H1 (cell line): ENCODE results near the gene SLC8B1.

Source experiments
- EZH2 ChIP-seq: fragments of 200-600 bp; sonication (generic); IDR thresholded peaks from 2 replicates; pipeline ENCODE4 v1.7.1; 2012; ENCODE audit warnings: low read depth, mild to moderate bottlenecking, moderate library complexity, low read length, inconsistent platforms; ENCODE audit not compliant: severe bottlenecking
- RFX5 ChIP-seq: IDR thresholded peaks from 2 replicates; pipeline ENCODE4 v1.6.1; 2011; ENCODE audit warnings: low read depth, low read length, improper control_type of control experiment, borderline replicate concordance
- SIRT6 ChIP-seq: IDR thresholded peaks from one replicate; pipeline ENCODE4 v1.7.1; 2012; ENCODE audit warnings: low read length, inconsistent platforms
- SP2 ChIP-seq: IDR thresholded peaks from 2 replicates; pipeline ENCODE4 v1.6.1; 2012; ENCODE audit warnings: mild to moderate bottlenecking, low read length, inconsistent platforms
- TF ChIP-seq, protein P1 (sequence below), 3 experiments: IDR thresholded peaks; 1 replicate in 2 of 3; 2 replicates in 1 of 3; pipeline versions ENCODE4 v1.5.1 to v1.6.1; 2011; ENCODE audit warnings: low read length in 3 of 3, mild to moderate bottlenecking in 3 of 3, inconsistent platforms in 2 of 3, low read depth in 1 of 3, moderate library complexity in 1 of 3; ENCODE audit not compliant: insufficient read depth in 1 of 3; ENCODE audit errors: control extremely low read depth in 1 of 3

DNA sequence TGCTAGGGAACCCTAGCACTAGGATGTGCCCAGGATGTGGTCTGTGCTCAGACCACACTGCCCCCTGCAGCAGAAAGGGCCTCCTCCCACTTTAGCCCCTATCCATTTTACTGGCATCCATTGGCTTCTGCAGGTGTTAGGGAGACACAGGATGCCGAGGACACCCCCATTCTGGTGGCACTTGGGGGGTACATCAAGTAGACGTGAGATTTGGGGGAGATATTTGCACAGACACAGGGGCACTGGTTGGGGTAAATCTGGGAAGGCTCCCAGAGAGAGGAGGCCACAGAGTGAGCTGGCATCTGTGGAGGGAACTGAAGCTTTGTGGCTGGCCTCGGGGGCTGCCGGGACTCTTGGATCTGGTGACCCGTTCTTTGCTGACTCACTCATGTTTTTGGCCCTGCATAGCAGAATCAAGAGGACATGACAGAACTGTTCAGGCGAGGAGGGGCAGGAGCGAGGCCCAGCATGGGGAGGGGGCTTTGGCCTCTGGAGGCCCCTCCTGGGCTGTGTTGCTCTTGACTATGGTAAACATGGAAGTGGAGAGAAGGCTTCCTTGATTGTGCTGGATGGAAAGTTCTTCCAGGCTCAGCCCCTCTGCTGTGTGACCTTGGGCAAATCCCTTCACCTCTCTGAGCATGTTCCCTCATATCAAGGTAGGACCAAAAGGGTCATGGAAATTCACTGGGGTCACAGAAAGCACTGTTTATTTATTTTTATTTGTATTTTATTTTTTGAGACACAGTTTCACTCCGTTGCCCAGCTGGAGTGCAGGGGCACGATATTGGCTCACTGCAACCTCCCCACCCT lies 25.2 kb upstream of the SLC8B1 start:
- TF ChIP-seq, protein P1, sequence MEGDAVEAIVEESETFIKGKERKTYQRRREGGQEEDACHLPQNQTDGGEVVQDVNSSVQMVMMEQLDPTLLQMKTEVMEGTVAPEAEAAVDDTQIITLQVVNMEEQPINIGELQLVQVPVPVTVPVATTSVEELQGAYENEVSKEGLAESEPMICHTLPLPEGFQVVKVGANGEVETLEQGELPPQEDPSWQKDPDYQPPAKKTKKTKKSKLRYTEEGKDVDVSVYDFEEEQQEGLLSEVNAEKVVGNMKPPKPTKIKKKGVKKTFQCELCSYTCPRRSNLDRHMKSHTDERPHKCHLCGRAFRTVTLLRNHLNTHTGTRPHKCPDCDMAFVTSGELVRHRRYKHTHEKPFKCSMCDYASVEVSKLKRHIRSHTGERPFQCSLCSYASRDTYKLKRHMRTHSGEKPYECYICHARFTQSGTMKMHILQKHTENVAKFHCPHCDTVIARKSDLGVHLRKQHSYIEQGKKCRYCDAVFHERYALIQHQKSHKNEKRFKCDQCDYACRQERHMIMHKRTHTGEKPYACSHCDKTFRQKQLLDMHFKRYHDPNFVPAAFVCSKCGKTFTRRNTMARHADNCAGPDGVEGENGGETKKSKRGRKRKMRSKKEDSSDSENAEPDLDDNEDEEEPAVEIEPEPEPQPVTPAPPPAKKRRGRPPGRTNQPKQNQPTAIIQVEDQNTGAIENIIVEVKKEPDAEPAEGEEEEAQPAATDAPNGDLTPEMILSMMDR (IDR thresholded peaks at IDR 0.05; ENCODE audit: control extremely low read depth in 1 of 3, insufficient read depth in 1 of 3, low read depth in 1 of 3, low read length in 3 of 3) = peak; percentile 33 to 62 (median 49); a peak in 3 of 4 replicates
- TF ChIP-seq EZH2 (no peak), RFX5 (no peak), SIRT6 (no peak), SP2 (no peak)
